NCI-H446 (cell line): ENCODE results near the gene TMPO.
"Not testable (repeated sequence)": the region's sequence is repeated elsewhere in the genome, so short reads cannot be mapped to it uniquely, and the experiment has no call there.

Source experiments
- DNase-seq, 2 experiments: peaks; one replicate each; lab custom pipeline; 2025; lab: John Stamatoyannopoulos, UW

Gene TMPO, protein sequence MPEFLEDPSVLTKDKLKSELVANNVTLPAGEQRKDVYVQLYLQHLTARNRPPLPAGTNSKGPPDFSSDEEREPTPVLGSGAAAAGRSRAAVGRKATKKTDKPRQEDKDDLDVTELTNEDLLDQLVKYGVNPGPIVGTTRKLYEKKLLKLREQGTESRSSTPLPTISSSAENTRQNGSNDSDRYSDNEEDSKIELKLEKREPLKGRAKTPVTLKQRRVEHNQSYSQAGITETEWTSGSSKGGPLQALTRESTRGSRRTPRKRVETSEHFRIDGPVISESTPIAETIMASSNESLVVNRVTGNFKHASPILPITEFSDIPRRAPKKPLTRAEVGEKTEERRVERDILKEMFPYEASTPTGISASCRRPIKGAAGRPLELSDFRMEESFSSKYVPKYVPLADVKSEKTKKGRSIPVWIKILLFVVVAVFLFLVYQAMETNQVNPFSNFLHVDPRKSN

DNA sequence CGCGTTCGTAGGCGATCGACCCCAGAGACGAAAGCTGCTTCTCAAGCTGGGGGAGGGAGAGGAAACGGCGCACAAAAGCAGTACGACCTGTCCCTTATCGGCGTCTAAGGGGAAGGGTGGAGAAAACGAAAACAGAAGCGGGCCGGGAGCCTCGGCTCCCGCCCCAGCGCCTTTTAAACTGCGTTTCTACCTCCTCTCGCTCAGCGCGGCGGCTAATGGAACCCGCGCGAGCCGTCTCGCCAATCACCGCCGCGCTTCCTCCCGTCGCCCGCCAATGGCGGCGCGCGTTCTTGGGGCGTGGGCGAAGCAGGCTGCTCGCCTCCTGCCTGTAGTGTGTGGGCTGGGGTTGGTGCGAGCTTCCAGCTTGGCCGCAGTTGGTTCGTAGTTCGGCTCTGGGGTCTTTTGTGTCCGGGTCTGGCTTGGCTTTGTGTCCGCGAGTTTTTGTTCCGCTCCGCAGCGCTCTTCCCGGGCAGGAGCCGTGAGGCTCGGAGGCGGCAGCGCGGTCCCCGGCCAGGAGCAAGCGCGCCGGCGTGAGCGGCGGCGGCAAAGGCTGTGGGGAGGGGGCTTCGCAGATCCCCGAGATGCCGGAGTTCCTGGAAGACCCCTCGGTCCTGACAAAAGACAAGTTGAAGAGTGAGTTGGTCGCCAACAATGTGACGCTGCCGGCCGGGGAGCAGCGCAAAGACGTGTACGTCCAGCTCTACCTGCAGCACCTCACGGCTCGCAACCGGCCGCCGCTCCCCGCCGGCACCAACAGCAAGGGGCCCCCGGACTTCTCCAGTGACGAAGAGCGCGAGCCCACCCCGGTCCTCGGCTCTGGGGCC is at the start of gene TMPO:
TMPO (plus strand) TSS at position 304 of the 824 bp plus-strand sequence; CDS start at position 582, 278 bp downstream.
- DNase-seq, result peak; percentile 80 to 95

DNA sequence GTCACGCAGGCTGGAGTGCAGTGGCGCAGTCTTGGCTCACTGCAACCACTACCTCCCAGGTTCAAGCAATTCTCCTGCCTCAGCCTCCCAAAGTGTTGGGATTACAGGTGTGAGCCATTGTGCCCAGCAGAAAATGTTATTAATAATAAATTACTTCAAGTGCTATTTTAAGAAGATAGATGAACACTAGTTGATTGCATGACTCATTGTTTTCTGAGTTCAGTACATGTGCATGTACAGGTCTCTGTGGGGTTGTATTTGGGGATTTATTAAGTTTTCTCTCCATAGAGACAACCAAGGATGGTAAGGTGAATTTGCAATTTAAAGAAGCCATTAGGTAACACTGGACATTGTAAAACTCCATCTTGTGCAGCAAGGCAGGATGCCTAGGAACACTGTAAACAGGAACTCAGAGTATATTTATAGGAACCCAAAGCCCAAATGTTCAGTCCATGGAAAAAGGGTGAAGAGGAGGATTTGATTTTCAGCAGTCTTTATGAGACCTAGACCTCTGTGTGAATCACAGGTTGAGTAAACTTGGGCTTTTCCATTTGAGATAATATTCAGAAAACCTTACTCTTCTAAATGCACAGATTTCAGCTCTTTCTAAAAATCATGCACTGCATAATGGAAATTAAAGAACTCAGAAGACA is 49.3 kb upstream of the TMPO start:
- no peak for DNase-seq

DNA sequence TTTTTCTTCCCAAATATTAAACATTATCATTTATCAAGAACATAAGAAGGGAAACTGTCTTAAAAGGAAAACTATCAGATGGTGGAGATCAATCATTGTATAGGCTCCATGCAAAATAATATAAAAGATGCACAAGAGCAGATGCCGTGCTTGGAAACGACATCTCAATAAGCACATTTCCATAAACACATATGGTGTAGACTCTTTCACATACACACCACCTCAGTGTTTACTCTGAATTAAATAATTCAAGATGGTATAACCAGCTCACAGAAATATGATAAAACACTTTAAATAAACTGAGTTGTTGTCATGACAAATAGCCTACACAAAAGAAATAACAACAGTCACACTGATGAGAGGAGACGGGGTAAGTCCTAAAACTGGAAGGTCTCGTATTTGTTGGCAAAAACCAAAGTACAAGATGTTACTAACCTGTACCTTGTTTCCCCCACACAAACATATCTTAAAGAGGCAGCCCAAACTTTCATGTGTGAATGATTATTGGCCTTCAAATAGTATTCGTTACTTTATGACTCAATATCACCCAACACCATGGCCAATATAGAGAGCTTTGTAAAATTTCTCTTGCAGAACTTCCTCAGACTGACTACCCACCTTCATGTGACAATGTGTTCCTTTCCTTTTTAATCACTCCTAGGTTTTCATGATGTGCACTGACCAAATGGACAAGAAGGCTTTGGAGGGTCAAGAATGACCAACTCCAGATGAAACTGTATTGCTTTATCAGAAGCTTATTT is 48.6 kb upstream of the TMPO start:
- no peak for DNase-seq

DNA sequence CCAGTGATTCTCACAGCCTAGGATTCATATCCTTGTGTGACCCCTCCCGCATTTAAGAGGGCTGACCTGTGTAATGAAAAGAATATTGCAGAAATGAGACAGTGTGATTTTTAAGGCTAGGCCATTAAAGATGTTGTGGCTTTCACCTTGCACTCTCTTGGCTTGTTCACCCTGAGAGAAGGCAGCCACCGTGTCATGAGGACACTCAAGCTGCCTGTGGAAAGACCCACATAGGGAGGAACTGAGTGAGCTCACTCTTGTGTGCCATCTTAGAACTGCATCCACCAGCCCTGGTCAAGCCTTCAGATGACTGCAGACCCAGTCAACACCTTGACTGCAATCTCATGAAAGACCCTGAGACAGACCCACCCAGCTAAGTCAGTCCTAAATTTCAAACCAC is 46.3 kb upstream of the TMPO start:
- no peak for DNase-seq

DNA sequence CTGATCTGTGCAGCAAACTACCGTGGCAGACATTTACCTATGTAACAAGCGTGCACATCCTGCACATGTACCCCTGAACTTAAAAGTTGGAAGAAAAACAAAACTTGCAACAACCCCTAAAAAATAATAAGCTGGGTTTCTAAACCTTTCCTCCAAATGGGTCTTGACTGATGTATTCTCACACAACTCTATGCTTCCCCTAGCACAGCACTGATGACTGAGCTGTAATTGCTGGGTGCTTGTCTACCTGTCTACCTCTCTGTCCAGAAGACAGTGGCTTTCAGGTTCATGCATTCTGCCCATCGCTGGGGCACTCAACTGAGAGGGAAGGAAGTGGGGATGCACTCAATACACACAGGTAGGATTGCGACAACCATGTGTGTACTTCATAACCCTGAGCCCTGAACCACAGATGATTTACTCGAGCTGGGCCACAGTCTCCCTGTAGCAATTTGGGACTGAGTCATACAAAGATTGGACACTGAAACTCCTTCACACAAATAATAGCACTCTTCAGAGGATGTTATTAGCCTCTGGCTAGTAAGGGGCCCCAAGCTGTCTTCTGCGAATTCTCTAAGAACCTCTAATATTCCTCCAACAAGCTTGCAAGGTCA is 44.8 kb upstream of the TMPO start:
- no peak for DNase-seq

DNA sequence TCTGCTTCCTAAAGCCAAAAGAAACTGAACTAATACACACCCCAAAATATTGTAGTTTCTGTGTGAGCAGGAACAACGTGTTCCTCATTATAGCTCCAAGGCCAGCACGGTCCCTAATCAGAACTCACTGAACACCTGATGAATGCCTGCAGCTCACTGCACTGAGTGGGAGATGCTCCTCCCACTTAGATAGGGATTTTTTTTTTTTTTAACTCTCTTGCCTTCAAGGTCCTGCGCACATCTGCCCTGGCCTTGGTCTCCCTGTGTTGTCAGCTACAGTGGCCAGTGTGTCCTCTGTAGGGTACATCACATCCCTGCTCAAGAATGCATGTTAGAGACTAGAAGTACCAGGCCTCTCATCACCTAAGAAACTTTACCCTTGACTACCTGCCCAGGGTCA is 44.3 kb upstream of the TMPO start:
- no peak for DNase-seq

DNA sequence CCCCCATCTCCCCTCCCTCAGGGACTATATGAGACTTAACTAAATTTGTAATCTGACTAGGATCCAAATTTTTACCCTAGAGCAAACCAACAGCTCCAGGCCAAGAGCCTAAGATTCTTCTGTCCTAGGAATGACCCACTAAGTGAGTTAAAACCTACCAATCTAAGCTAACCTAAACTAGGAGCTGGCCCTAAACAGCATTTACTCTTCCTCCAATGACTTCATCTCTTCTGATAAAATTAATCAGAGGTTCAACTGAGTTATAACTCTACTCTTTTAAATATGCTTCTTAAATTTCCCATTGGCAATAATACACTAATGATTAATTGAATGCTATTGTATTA is 39.9 kb upstream of the TMPO start:
- no peak for DNase-seq

DNA sequence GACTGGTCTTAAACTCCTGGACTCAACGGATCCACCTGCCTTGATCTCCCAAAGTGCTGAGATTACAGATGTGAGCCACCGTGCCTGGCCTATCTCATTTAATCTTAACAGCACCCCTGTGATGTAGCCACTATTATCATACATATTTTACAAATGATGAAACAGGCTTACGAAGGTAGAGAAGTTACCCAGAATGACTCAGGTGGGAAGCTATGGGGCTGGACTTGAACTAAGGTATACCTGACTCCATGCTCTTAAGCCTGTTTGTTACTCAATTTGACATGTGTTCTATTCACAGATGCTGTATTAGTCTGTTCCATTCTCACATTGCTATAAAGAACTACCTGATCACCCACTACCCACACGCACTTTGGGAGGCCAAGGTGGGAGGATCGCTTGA is 36.8 kb upstream of the TMPO start:
- DNase-seq, result no peak

DNA sequence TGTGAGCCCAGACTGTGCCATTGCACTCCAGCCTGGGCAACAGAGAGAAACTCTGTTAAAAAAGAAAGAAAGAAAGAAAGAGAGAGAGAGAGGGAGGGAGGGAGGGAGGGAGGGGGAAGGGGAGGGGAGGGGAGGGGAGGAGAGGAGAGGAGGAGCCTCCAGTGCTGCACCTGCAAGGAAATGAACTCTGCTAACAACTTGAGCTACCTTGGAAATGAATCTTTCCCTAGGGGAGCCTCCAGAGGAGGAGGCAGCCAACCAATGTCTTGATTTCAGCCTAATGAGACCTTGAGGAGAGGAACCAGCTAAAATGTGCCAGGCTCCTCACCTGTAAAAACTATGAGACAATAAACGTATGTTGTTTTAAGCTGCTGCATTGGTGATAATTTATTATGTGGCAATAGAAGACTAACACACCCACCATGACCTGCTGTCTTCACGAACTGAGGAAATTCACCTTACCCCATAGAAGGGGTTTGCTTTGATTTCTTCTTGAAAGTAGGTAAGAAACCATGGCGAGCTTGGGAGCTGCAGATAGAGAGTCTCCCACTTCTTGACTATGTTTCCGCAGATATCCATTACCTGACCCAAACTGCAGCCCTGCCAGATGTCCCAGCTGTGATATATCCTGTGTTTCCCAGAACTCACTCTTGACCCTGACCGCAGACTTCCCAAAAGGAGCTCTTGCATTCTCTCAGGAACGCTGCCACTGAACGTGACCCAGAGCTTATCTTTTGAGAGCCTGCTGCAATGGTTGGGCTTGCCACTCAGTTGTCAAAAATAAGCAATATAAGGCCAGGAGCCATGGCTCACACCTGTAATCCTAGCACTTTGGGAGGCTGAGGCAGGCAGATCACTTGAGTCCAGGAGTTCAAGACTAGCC is 31.5 kb upstream of the TMPO start:
- no peak for DNase-seq

DNA sequence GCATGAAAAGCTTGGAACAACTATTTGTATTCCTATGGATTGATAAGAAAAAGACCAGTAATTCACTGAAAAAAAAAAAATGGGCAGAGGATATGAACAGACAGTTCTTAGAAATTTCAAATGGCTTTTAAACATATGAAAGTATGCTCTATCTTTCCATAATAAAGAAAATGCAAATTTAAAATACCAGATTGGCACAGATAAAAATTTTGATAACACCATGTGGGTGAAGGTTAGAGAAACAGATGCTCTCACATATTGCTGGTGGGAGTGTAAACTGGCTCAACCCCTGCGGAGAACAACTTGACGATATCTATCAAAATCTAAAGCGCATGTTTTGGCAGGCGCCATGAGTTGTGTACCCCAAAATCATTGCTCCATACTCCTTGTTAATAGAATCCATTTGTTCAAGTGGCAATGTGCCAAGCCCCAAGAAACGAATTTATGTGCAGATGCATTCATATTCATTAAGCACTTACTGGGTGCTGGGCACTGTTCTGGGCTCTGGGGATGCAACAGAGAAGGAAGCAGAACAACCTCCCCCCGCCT is 29.5 kb upstream of the TMPO start:
- DNase-seq, result no peak

DNA sequence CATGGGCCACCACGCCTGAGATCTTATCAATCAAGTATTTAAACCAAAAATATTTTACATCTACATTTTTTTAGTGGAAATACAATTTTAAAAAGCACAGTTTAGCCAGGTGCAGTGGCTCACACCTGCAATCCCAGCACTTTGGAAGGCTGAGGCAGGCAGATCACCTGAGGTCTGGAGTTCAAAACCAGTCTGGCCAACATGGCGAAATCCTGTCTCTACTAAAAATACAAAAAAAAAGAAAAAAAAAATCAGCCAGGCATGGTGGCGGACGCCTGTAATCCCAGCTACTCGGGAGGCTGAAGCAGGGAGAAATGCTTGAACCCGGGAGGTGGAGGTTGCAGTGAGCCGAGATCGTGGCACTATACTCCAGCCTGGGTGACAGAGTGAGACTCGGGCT is 27.0 kb upstream of the TMPO start:
- not testable (repeated sequence) for DNase-seq

DNA sequence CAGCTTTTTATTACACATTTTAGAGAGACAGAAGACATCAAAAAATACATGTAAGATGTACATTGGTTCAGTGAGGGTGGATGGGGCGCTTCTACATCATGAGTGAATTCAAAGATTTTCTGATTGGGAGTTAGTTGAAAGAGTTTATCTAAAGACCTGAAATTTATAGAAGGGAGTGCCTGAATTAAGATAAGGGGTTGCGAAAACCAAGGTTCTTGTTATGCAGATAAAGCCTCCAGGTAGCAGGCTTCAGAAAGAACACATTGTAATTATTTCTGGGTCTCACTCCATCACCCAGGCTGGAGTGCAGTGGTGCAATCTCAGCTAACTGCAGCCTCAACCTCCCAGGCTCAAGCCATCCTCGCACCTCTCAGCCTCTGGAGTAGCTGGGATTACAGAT is 26.2 kb upstream of the TMPO start:
- DNase-seq, result no peak

DNA sequence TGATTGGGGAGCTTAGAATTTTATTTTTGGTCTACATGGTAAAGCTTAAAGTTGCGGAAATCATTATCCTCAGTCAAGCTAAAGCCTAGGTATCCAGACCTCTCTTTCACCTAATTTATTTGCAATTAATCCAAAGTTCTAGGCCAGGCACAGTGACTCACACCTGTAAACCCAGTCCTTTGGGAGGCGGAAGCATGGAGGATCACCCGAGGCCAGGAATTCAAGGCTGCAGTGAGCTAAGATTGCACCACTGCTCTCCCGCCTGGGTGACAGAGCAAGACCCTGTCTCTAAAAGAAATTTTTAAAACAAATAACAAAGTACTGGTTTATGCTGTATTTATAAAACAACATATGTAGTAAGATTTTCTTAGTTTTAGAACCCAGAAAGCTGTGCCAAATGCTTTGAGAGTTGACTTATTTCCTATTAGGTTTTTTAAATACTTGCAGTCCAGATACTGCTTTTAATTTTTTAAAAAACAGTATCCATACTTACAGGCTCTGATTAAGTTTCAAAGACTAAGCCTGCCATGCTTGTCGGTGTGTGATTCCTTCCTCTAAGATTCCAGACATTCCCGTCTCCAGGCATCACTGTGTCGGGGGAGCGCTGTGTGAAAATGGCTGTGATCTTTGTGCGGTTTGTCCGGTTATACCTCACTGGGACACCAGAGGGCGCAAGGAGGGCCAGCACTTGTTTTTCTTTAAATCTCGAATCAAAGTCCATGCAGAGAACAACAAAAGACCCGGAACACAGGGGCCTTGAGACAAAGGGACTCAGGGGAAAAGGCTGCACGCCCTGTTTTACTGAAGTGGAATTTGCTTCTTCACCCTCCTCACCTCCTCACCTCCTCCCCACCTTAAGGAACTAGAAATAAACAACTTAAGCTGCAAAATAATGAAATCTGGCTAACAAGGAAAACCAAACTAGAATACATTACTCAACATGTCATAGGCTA is 24.6 kb upstream of the TMPO start:
- peak; percentile 87 to 88 for DNase-seq

DNA sequence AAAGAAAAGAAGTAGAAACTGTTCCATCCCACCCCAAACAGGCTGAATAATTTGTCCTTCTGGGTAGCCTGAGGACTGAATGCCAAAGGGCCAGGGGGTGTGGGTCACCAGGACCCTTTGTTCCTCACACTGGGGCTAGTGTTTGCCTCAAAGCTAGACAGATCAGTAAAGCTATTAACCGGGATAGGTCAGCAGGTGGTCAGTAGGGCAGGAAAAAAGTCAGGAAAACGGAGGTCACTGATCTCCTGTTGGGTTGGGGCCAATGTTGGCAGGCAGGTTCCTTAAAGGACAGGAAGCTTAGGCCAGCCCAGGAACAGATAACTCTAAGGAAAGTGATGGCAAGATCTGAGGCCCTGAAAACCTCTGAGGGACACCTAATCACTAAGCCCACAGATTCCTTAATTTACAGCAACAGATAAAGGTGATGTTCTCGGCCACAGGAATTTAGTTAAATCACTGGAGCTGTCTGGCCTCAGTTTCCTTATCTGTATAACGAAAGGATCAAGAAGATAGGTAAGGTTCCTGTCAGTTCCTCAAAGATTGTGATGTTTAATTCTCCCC is 22.7 kb upstream of the TMPO start:
- no peak for DNase-seq

DNA sequence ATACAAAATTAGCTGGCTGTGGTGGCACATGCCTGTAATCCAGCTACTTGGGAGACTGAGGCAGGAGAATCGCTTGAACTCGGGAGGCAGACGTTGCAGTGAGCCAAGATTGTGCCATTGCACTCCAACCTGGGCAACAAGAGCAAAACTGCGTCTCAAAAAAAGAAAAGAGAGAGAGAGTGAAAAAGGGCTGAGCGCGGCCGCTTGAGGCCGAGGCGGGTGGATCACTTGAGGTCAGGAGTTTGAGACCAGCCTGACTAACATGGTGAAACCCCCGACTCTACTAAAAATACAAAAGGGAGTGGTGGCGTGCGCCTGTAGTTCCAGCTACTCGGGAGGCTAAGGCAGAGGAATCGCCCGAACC is 14.1 kb upstream of the TMPO start:
- not testable (repeated sequence) for DNase-seq

DNA sequence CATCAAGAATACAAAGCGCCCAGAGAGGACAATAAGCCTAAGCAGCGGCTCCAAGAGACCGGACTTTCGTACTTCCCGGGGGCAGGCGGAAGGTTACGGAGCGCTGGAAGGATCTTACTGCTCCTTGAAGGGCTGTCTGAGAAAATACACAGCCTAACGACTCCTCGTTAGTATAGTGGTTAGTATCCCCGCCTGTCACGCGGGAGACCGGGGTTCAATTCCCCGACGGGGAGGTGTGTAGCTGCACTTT is 12.1 kb upstream of the TMPO start:
- peak; percentile 94 to 95 for DNase-seq

DNA sequence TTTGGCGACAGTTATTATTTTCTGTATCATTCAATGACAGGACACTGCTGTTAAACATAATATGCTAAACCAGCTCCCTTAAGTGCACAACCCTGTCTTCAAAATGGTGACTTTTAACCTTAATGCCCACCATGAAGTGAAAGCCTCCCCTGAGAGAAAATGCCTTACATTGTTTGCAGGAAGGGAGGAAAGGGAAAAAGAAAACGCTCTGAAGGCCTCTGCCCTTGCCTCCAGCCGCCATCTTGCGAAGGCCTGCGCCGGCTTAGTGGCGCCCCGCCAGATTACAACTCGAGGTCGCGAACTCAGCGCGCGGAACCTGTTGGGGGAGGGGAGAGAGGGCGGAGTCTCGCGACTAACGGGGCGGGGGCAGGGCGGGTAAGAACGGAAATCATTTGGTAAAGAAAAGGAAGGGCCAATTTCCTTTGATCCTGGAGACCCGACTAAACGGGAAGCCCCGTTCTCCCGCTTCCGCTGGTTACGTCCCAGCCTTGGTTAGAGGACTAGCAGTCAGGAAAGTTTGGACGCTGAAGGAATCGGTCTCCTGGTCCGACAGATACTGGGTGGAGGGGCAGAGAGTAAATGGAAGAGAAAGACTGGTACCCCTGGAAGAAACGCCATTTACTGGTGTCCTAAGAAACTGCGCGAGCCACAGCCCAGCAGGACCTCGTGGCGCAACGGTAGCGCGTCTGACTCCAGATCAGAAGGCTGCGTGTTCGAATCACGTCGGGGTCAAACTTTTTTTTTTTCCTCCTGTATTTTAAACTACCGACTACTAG is 11.6 kb upstream of the TMPO start:
- peak; percentile 95 to 96 for DNase-seq

DNA sequence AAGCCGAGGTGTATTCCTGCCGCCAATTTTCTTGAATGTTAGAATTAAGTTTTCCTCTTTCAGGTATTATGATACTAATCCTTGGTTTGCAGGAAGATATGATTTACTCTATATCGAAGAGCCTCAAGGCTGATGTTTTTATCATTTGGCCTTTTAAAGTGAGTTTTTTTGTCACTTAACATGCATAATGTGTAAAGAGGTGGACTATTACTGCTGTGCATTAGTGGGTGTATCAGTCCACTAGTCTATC is 11.1 kb upstream of the TMPO start:
- DNase-seq, result no peak

DNA sequence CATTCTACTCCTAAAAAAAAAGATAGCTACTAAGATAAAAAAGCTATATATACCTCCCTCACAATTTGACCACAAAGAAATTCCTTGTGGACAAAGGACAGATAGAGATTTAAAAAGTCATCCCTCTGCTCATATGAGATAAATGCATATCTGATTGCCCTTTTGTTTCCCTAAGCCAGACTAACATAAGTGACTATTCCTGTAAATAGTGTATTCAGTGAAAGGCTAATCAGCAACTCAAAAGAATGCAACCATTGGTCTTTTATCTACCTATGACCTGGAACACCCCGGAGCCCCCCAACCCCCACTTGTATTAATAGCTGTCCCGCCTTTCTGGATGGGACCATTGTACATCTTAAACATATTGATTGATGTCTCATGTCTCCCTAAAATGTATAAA is 6.3 kb upstream of the TMPO start:
- no peak for DNase-seq
